Body of pancreas (tissue), 4 donors: ENCODE data around the gene CEP104.

Source experiments
- POLR2A ChIP-seq, 3 donors: fragments of 450-650 bp; IDR thresholded peaks; one replicate each; pipeline ENCODE4 v1.6.1; 2016; ENCODE audit warnings: antibody characterized with exemption in 3 of 3, mild to moderate bottlenecking in 2 of 3
- TF ChIP-seq, protein P1 (sequence below), 7 experiments: fragments of 450-650 bp in 4 of 7; fragments of 200-600 bp in 3 of 7; sonication (generic) in 3 of 7; IDR thresholded peaks; one replicate each; pipeline ENCODE4 v1.5.1; 2016 to 2019; ENCODE audit warnings: antibody characterized with exemption in 7 of 7

DNA sequence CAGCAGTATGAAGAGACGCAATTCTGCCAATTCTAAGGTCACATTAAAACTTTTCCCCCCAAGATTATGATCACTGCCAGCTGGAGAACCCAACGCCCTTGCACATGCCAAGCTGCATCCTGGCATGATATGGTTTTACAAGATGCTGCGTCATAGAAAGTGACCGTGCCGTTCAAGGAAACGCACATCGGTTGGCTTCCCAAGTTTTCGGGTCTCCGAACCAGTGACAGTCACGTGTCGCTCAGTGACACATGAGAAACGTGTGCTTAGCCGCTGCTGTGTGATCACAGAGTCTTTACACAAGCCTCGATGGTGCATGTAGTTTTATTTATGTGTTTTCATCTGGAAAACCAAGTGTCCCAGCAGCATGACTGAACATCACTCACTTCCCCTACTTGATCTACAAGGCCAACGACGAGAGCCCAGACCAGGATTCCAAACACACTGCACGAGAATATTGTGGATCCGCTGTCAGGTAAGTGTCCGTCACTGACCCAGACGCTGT lies 77.0 kb downstream of the CEP104 start:
- TF ChIP-seq POLR2A (IDR thresholded peaks at IDR 0.05): no peak
- TF ChIP-seq, protein P1, sequence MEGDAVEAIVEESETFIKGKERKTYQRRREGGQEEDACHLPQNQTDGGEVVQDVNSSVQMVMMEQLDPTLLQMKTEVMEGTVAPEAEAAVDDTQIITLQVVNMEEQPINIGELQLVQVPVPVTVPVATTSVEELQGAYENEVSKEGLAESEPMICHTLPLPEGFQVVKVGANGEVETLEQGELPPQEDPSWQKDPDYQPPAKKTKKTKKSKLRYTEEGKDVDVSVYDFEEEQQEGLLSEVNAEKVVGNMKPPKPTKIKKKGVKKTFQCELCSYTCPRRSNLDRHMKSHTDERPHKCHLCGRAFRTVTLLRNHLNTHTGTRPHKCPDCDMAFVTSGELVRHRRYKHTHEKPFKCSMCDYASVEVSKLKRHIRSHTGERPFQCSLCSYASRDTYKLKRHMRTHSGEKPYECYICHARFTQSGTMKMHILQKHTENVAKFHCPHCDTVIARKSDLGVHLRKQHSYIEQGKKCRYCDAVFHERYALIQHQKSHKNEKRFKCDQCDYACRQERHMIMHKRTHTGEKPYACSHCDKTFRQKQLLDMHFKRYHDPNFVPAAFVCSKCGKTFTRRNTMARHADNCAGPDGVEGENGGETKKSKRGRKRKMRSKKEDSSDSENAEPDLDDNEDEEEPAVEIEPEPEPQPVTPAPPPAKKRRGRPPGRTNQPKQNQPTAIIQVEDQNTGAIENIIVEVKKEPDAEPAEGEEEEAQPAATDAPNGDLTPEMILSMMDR (IDR thresholded peaks at IDR 0.05): no peak
